Spleen (tissue), 11 donors: Measurements from ENCODE around the gene MC2R. TPM values are rescaled to one million over a fixed set of nuclear protein-coding genes. Genes with fewer than 3 reads are reported as not detected.

Experiments used
- DNase-seq: peaks from one replicate; pipeline ENCODE4 v3.0.0-alpha.2; 2020
- H3K27ac ChIP-seq, 8 donors: fragments of 200-600 bp; sonication (generic) in 7 of 8; 1 replicate in 4 of 8; 2 replicates in 4 of 8; pipeline versions ENCODE4 v1.5.0 to v1.8.0; 2016 to 2021; ENCODE audit warnings: inconsistent platforms in 4 of 8, mild to moderate bottlenecking in 4 of 8, moderate library complexity in 1 of 8
- H3K27me3 ChIP-seq, 7 donors: fragments of 200-600 bp; sonication (generic) in 6 of 7; replicated peaks in 1 of 7; 1 replicate in 4 of 7; 2 replicates in 3 of 7; pipeline versions ENCODE4 v1.5.0 to v1.8.0; 2016 to 2021; ENCODE audit warnings: inconsistent platforms in 3 of 7, mild to moderate bottlenecking in 1 of 7
- H3K36me3 ChIP-seq, 6 donors: fragments of 200-600 bp; sonication (generic) in 5 of 6; 1 replicate in 4 of 6; 2 replicates in 2 of 6; pipeline versions ENCODE4 v1.5.0 to v1.8.0; 2016 to 2021; ENCODE audit warnings: inconsistent platforms in 2 of 6
- H3K4me1 ChIP-seq, 6 donors: fragments of 200-600 bp; sonication (generic) in 5 of 6; 1 replicate in 3 of 6; 2 replicates in 3 of 6; pipeline versions ENCODE4 v1.5.0 to v1.8.0; 2016 to 2021; ENCODE audit warnings: inconsistent platforms in 3 of 6
- H3K4me3 ChIP-seq, 8 donors: fragments of 200-600 bp; sonication (generic) in 7 of 8; 1 replicate in 4 of 8; 2 replicates in 4 of 8; pipeline versions ENCODE4 v1.5.0 to v1.8.0; 2016 to 2021; ENCODE audit warnings: inconsistent platforms in 4 of 8, mild to moderate bottlenecking in 4 of 8, moderate library complexity in 2 of 8
- H3K9me3 ChIP-seq, 8 donors: fragments of 200-600 bp; sonication (generic) in 7 of 8; 1 replicate in 4 of 8; 2 replicates in 4 of 8; pipeline versions ENCODE4 v1.5.0 to v1.8.0; 2016 to 2021; ENCODE audit warnings: inconsistent platforms in 4 of 8
- POLR2A ChIP-seq, 3 donors: fragments of 450-650 bp; IDR thresholded peaks; one replicate each; pipeline ENCODE4 v1.5.1; 2017; ENCODE audit warnings: antibody characterized with exemption in 3 of 3, mild to moderate bottlenecking in 1 of 3
- POLR2AphosphoS5 ChIP-seq, 3 donors: sonication (generic); formaldehyde crosslinking; IDR thresholded peaks; one replicate each; pipeline ENCODE4 v1.5.1; 2017; ENCODE audit warnings: antibody characterized with exemption in 3 of 3
- WGBS, 5 donors: extraction: QIAGEN DNeasy Blood & Tissue Kit in 3 of 5; methylation state at CpG; one replicate each; pipeline versions ENCODE4 v1.1.5 to v1.1.7; 2013 to 2018; 5-methylcytosine and 5-hydroxymethylcytosine counted together
- intact Hi-C: fragments of 100-400 bp; cut with DNase I; formaldehyde crosslinking; loops from one replicate; pipeline ENCODE4 v1.15.0; 2023; ENCODE audit warnings: low total_unique reads
- polyA plus RNA-seq, 3 donors: library from polyadenylated mRNA; stranded (reverse); fragments of 200-250 nt; gene quantifications; one replicate each; pipeline ENCODE4 v1.2.1, GENCODE V29; 2013
- total RNA-seq, 7 donors: library from RNA; depleted of rRNA in 3 of 7; stranded (reverse); fragments of >200 nt in 3 of 7; fragmentation: NEBNext Ultra II Directional in 4 of 7; extraction: Animal tissue kit (Norgen Biotek cat#: 25700) in 4 of 7; gene quantifications; one replicate each; pipeline versions ENCODE4 v1.1.0 to v1.2.1, GENCODE V29; 2016 to 2021
- TF ChIP-seq, protein P1 (sequence below), 11 experiments: fragments of 200-600 bp in 7 of 11; fragments of 450-650 bp in 4 of 11; sonication (generic) in 4 of 11; IDR thresholded peaks in 8 of 11; conservative IDR thresholded peaks in 3 of 11; 1 replicate in 7 of 11; 2 replicates in 4 of 11; pipeline versions ENCODE4 v1.4.0 to v1.8.0; 2016 to 2021; ENCODE audit warnings: antibody characterized with exemption in 11 of 11, inconsistent platforms in 4 of 11, mild to moderate bottlenecking in 1 of 11
- donor health status: healthy with polysubstance abuse.
- donor health status: DM: no; HTN: no; CAD: no; lungs with moderate emphysema.
- donor health status: DM: no; HTN: no; CAD: no.
- donor health status: Bipolar disorder and iron deficiency.
- donor health status: healthy.
- donor health status: DM: no; HTN: no; CAD: no.
- donor health status: DM: yes; HTN: yes; CAD: no.

Gene MC2R
- total and polyA plus RNA-seq, 10 donors = not detected

DNA sequence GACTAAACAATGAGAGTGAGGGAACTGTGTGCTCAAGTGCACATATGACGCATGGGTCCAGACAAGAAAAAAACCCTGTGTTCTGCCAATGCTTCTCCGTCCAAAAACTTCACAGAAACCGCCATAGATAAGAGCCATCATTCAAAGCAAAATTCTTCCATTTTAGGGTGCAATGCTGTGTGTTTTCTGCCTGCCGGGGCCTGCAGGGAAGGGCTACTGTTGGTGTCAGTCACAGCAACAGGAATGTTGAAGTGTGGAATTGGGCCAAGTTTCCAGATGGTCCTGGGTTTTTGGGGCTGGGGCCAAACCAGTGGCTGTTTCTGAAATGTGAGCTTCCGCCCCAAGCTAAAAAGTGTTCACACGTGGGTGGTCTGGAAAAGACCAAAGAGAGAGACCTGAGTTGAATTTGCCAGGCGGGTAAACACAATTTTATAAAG is 677 bp upstream of the MC2R start:
- TF ChIP-seq POLR2AphosphoS5 (IDR thresholded peaks at IDR 0.05) (no peak), POLR2A (IDR thresholded peaks at IDR 0.05) (no peak)
- TF ChIP-seq, protein P1, sequence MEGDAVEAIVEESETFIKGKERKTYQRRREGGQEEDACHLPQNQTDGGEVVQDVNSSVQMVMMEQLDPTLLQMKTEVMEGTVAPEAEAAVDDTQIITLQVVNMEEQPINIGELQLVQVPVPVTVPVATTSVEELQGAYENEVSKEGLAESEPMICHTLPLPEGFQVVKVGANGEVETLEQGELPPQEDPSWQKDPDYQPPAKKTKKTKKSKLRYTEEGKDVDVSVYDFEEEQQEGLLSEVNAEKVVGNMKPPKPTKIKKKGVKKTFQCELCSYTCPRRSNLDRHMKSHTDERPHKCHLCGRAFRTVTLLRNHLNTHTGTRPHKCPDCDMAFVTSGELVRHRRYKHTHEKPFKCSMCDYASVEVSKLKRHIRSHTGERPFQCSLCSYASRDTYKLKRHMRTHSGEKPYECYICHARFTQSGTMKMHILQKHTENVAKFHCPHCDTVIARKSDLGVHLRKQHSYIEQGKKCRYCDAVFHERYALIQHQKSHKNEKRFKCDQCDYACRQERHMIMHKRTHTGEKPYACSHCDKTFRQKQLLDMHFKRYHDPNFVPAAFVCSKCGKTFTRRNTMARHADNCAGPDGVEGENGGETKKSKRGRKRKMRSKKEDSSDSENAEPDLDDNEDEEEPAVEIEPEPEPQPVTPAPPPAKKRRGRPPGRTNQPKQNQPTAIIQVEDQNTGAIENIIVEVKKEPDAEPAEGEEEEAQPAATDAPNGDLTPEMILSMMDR (IDR thresholded peaks at IDR 0.05 in 8 of 11, conservative IDR thresholded peaks at IDR 0.05 in 3 of 11) = no peak
- intact Hi-C loops = no loop called here
- 70 to 82% (median 74%) methylated on average over 7 of the region's 7 CpGs for WGBS, 5 donors
- Histone ChIP-seq H3K36me3 (no peaks in the 10 kb centered on the region), H3K4me1 (no peaks in the 10 kb centered on the region), H3K27me3 (no peaks in the 10 kb centered on the region), H3K27ac (peak overlapping the region in 1 of 8 donors; percentile 15), H3K9me3 (no peaks in the 10 kb centered on the region), H3K4me3 (no peak overlapping the region)
- no peak for DNase-seq

DNA sequence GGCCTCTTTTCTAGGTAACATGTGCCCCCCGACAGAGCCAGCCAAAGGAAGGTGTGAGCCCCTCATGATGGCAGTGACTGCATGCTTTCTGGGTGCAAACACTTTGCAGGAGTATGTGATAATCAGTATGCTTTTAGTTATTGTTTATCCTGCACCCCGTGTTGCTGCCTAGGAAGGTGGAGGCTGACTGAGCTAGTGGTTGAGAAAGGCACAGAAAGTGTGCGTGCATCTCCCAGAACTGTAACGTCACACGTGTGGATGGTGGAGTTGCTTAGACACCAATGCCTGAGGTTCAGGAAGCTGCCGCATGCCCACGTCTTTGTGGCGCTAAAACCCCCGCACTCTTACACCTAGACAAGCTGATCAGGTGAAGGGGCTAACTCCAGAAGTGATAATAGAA is 580 bp downstream of the MC2R start:
- Histone ChIP-seq H3K27me3 (no peaks in the 10 kb centered on the region), H3K4me3 (no peak overlapping the region), H3K27ac (no peak overlapping the region), H3K9me3 (no peaks in the 10 kb centered on the region), H3K4me1 (no peaks in the 10 kb centered on the region), H3K36me3 (no peaks in the 10 kb centered on the region)
- WGBS, 5 donors = 77 to 87% (median 81%) methylated on average over 9 of the region's 9 CpGs
- intact Hi-C loops = no loop called here
- TF ChIP-seq POLR2A (IDR thresholded peaks at IDR 0.05) = no peak
- no peak for TF ChIP-seq POLR2AphosphoS5 (IDR thresholded peaks at IDR 0.05)
- TF ChIP-seq, protein P1 (IDR thresholded peaks at IDR 0.05 in 8 of 11, conservative IDR thresholded peaks at IDR 0.05 in 3 of 11) = no peak
- no peak for DNase-seq

DNA sequence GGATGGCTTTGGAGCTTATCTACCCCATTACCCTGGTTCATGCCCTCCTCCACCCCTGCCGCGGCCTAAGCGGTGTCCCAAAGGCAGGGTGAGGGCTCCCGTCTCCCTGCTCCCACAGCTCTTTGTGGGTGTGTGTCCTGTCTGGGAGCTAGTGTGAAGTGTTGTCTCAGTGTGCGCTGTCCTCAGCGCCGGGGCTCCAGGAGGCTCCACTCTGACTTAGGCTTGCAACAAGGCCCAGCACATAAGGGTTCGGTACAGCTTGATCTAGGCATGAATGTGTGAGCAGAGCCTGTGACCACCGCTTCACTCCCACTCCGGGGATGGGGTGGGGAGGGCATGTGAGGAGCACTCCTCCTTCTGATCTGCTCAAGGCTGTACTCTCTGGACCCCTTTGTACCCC is 1.2 kb downstream of the MC2R start:
- DNase-seq = no peak
- intact Hi-C loops = no loop called here
- no peaks in the 10 kb centered on the region for H3K4me1 ChIP-seq
- H3K27ac ChIP-seq = no peak overlapping the region
- WGBS, 5 donors = 88 to 99% (median 92%) methylated on average over 8 to 10 of the region's 10 CpGs
- no peaks in the 10 kb centered on the region for H3K36me3 ChIP-seq
- no peaks in the 10 kb centered on the region for H3K27me3 ChIP-seq
- H3K9me3 ChIP-seq = no peaks in the 10 kb centered on the region
- TF ChIP-seq POLR2A (IDR thresholded peaks at IDR 0.05) (no peak), POLR2AphosphoS5 (IDR thresholded peaks at IDR 0.05) (no peak)
- TF ChIP-seq, protein P1 (IDR thresholded peaks at IDR 0.05 in 8 of 11, conservative IDR thresholded peaks at IDR 0.05 in 3 of 11) = no peak
- no peak overlapping the region for H3K4me3 ChIP-seq

DNA sequence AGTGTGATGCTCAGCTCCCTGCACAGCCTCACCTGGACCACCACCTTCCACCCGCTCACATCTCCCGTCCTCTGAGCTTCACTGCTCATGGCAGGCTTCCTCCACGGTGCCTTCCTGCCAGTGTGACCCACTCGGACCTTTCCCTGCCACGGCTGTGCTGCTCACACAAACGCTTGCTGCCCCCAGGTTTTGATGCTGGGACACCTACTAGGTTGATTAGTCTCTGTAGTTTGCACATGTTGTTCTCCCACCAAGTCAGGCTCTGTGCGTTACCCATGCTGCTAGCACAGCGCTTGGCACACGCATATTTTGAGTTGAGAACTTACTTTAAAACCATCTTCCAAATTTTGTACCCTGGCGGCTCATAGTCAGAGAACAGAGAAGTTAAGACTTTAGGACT is 2.1 kb downstream of the MC2R start:
- intact Hi-C loops = no loop called here
- H3K9me3 ChIP-seq = no peaks in the 10 kb centered on the region

More for the DNA sequence above, 2.1 kb downstream of the MC2R start:
- H3K27ac ChIP-seq = no peak overlapping the region
- DNase-seq = no peak
- WGBS, 5 donors = 65 to 84% (median 75%) methylated on average over 10 of the region's 10 CpGs
- no peak overlapping the region for H3K4me3 ChIP-seq
- TF ChIP-seq POLR2AphosphoS5 (IDR thresholded peaks at IDR 0.05) (no peak), POLR2A (IDR thresholded peaks at IDR 0.05) (no peak)
- TF ChIP-seq, protein P1 (IDR thresholded peaks at IDR 0.05 in 8 of 11, conservative IDR thresholded peaks at IDR 0.05 in 3 of 11) = no peak
- no peaks in the 10 kb centered on the region for H3K36me3 ChIP-seq
- H3K27me3 ChIP-seq = no peaks in the 10 kb centered on the region
- H3K4me1 ChIP-seq = no peaks in the 10 kb centered on the region
